Measurements from ENCODE around the gene M1AP. TPM values are rescaled to one million over a fixed set of nuclear protein-coding genes. Genes with fewer than 3 reads are reported as not detected.

Gene M1AP
- total RNA-seq, 1 experiment from 2014 or later, result not detected

DNA sequence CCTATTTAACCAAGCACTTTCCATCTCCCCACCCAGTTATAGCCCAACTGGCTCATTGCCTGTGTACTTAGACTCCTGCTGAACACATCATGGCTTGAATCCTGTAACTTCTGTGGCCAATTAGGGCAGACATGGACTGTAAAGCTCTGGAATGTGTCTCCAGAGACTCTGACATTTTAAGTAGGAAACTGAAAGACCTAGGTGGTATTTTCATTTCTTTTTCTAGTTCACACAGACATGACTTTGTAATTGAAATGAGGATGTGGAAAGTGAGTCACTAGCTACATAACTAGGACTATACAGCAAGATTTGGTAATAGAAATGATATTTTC, 81.4 kb downstream of the M1AP start:
- Histone ChIP-seq H3K4me1 (no peaks in the 10 kb centered on the region), H3K36me3 (ENCODE audit: control insufficient read depth, insufficient read depth, low read length) (no peaks in the 10 kb centered on the region), H3K27me3 (replicated peaks; ENCODE audit: control insufficient read depth, insufficient read depth, low read length) (no peaks in the 10 kb centered on the region), H3K9me3 (no peaks in the 10 kb centered on the region), H3K4me3 (ENCODE audit: low read depth, low read length) (no peak overlapping the region)
- H3K36me3 Mint-ChIP-seq (ENCODE audit: insufficient read depth, unreplicated experiment), result no peaks in the 10 kb centered on the region
- DNase-seq, result no peak
- ChIA-PET POLR2A (no interaction called here), CTCF (no interaction called here)
- H3K4me1 Mint-ChIP-seq (ENCODE audit: low read depth, unreplicated experiment), result no peaks in the 10 kb centered on the region
- H3K9me3 Mint-ChIP-seq (ENCODE audit: unreplicated experiment), result no peaks in the 10 kb centered on the region
- H3K27me3 Mint-ChIP-seq (ENCODE audit: insufficient read depth, unreplicated experiment), result peaks cover 21% of the 10 kb centered on the region
- no peak overlapping the region for H3K4me3 Mint-ChIP-seq (ENCODE audit: unreplicated experiment)
- no peak overlapping the region for H3K27ac Mint-ChIP-seq (ENCODE audit: unreplicated experiment)
- BruUV-seq (replicated peaks), result no TSS peak
- intact Hi-C loops (cut with micrococcal nuclease; ENCODE audit: unreplicated experiment), result no loop called here
- TF ChIP-seq CTCF (IDR thresholded peaks at IDR 0.05; ENCODE audit: insufficient read depth in 1 of 2, low read depth in 1 of 2, low read length in 1 of 2, severe bottlenecking in 1 of 2, unreplicated experiment in 1 of 2), result no peak

DNA sequence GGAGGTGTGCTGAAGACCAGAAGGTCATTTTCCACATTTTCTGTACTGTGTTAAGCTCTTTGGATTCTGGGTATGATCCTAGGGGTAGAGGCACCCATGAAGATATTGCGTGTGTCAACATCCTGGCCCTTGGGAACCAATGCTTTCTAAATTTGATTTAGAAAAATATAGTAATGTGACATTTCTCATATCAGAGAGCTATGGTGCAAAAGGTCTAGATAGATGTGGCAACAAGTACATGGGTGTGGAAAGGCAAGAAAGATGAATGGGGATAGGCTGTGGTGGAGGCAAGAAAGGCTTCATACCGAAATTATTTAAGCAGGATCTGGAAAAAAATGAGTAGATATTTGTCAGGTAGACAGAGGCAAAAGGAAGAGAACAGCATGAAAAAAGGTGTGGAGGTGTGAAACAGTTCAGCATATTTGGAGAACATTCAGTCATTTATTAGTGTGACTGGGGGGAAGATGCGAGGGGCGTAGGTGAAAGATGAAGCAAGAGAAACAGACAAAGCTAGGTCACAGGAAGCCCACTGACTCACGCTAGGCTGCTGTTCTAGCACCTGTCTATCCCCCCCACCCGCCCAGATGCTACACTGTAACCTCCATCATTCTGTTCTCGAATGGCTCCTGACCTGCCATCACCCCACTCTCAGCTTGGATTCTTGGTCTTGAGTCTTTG, 81.9 kb downstream of the M1AP start:
- Histone ChIP-seq H3K9me3 (no peaks in the 10 kb centered on the region), H3K4me3 (ENCODE audit: low read depth, low read length) (no peak overlapping the region), H3K36me3 (ENCODE audit: control insufficient read depth, insufficient read depth, low read length) (no peaks in the 10 kb centered on the region), H3K4me1 (no peaks in the 10 kb centered on the region), H3K27me3 (replicated peaks; ENCODE audit: control insufficient read depth, insufficient read depth, low read length) (no peaks in the 10 kb centered on the region)
- POLR2A ChIA-PET, result interaction anchor here (0.6 kb wide), 1 partner anchor 22 kb away, joined by 3 read pairs; no protein-coding TSS in a partner anchor
- CTCF ChIA-PET, result no interaction called here
- TF ChIP-seq CTCF (IDR thresholded peaks at IDR 0.05; ENCODE audit: insufficient read depth in 1 of 2, low read depth in 1 of 2, low read length in 1 of 2, severe bottlenecking in 1 of 2, unreplicated experiment in 1 of 2), result no peak
- no peak overlapping the region for H3K4me3 Mint-ChIP-seq (ENCODE audit: unreplicated experiment)
- intact Hi-C loops (cut with micrococcal nuclease; ENCODE audit: unreplicated experiment), result no loop called here
- H3K4me1 Mint-ChIP-seq (ENCODE audit: low read depth, unreplicated experiment), result no peaks in the 10 kb centered on the region
- DNase-seq, result no peak
- BruUV-seq (replicated peaks), result no TSS peak
- no peak overlapping the region for H3K27ac Mint-ChIP-seq (ENCODE audit: unreplicated experiment)
- no peaks in the 10 kb centered on the region for H3K9me3 Mint-ChIP-seq (ENCODE audit: unreplicated experiment)
- H3K27me3 Mint-ChIP-seq (ENCODE audit: insufficient read depth, unreplicated experiment), result peaks cover 24% of the 10 kb centered on the region
- H3K36me3 Mint-ChIP-seq (ENCODE audit: insufficient read depth, unreplicated experiment), result no peaks in the 10 kb centered on the region

- DNase-seq, result no peak
- Mint-ChIP-seq H3K9me3 (ENCODE audit: unreplicated experiment) (no peaks in the 10 kb centered on the region), H3K27me3 (ENCODE audit: insufficient read depth, unreplicated experiment) (peaks cover 24% of the 10 kb centered on the region), H3K4me3 (ENCODE audit: unreplicated experiment) (no peak overlapping the region), H3K36me3 (ENCODE audit: insufficient read depth, unreplicated experiment) (no peaks in the 10 kb centered on the region), H3K4me1 (ENCODE audit: low read depth, unreplicated experiment) (peaks cover 6% of the 10 kb centered on the region), H3K27ac (ENCODE audit: unreplicated experiment) (no peak overlapping the region)
- Histone ChIP-seq H3K4me1 (no peaks in the 10 kb centered on the region), H3K4me3 (ENCODE audit: low read depth, low read length) (no peak overlapping the region), H3K27me3 (replicated peaks; ENCODE audit: control insufficient read depth, insufficient read depth, low read length) (no peaks in the 10 kb centered on the region; the same call in 1 of the 2 replicates), H3K36me3 (ENCODE audit: control insufficient read depth, insufficient read depth, low read length) (no peaks in the 10 kb centered on the region), H3K9me3 (no peaks in the 10 kb centered on the region)
- intact Hi-C loops (cut with micrococcal nuclease; ENCODE audit: unreplicated experiment), result no loop called here
- ChIA-PET CTCF (no interaction called here), POLR2A (no interaction called here)
- TF ChIP-seq CTCF (IDR thresholded peaks at IDR 0.05; ENCODE audit: insufficient read depth in 1 of 2, low read depth in 1 of 2, low read length in 1 of 2, severe bottlenecking in 1 of 2, unreplicated experiment in 1 of 2), result no peak
- BruUV-seq (replicated peaks), result no TSS peak
Observed at GRCh38 chr2:74564222-74564621, 83.9 kb downstream of the M1AP start.
